ENCODE results near the gene OSBPL5.

Gene OSBPL5

GRCh38 chr11:3134218-3134621, 30.9 kb downstream of the OSBPL5 start:
- TF ChIP-seq SCRT2 (tag by site-specific recombination; IDR thresholded peaks at IDR 0.05) (0 out of 2 replicates have a peak, but pooled peaks have one; percentile 8), ZBTB11 (tag by site-specific recombination; conservative IDR thresholded peaks at IDR 0.05; ENCODE audit: low read depth) (no peak)
- no peaks in the 10 kb centered on the region for H3K4me1 ChIP-seq (ENCODE audit: control insufficient read depth, insufficient read depth, low read length)
- H3K4me3 ChIP-seq (ENCODE audit: low read depth, low read length), result no peak overlapping the region
- no peaks in the 10 kb centered on the region for H3K9me3 ChIP-seq (ENCODE audit: control insufficient read depth, insufficient read depth, low read depth, low read length)
- POLR2A ChIA-PET, result interaction anchor here (0.6 kb wide), 1 partner anchor 29 kb away, joined by 5 read pairs; no protein-coding TSS in a partner anchor
- no peaks in the 10 kb centered on the region for H3K36me3 ChIP-seq (ENCODE audit: control insufficient read depth in 2 of 2, insufficient read depth in 1 of 2, low read length in 2 of 2)
- CTCF ChIA-PET, result interaction anchor here (0.7 kb wide), 1 partner anchor 248 kb away, joined by 3 read pairs; no protein-coding TSS in a partner anchor
- no peak overlapping the region for H3K27ac ChIP-seq (ENCODE audit: extremely low read depth, low read depth, low read length)

- POLR2A ChIA-PET, result no interaction called here
- no peaks in the 10 kb centered on the region for H3K4me1 ChIP-seq (ENCODE audit: control insufficient read depth, insufficient read depth, low read length)
- CTCF ChIA-PET, result interaction anchor here (0.7 kb wide), 1 partner anchor 247 kb away, joined by 3 read pairs; no protein-coding TSS in a partner anchor
- no peak overlapping the region for H3K4me3 ChIP-seq (ENCODE audit: low read depth, low read length)
- TF ChIP-seq ZNF561 (tag by site-specific recombination; IDR thresholded peaks at IDR 0.05; ENCODE audit: borderline replicate concordance) (no peak), ZIC2 (tag by site-specific recombination; IDR thresholded peaks at IDR 0.05) (peak; percentile 38; the same call in 1 of the 2 replicates), SCRT2 (tag by site-specific recombination; IDR thresholded peaks at IDR 0.05) (peak; percentile 83)
- no peaks in the 10 kb centered on the region for H3K36me3 ChIP-seq (ENCODE audit: control insufficient read depth in 2 of 2, insufficient read depth in 1 of 2, low read length in 2 of 2)
- H3K27ac ChIP-seq (ENCODE audit: extremely low read depth, low read depth, low read length), result no peak overlapping the region
- H3K9me3 ChIP-seq (ENCODE audit: control insufficient read depth, insufficient read depth, low read depth, low read length), result no peaks in the 10 kb centered on the region
Measured at GRCh38 chr11:3133261-3134217, 31.6 kb downstream of the OSBPL5 start.

- H3K4me3 ChIP-seq (ENCODE audit: low read depth, low read length), result no peak overlapping the region
- H3K4me1 ChIP-seq (ENCODE audit: control insufficient read depth, insufficient read depth, low read length), result no peaks in the 10 kb centered on the region
- H3K27ac ChIP-seq (ENCODE audit: extremely low read depth, low read depth, low read length), result no peak overlapping the region
- peaks cover 0 to 1% of the 10 kb centered on the region in 2 experiments; a peak in 1 of 3 replicates for H3K36me3 ChIP-seq (ENCODE audit: control insufficient read depth in 2 of 2, insufficient read depth in 1 of 2, low read length in 2 of 2)
- TF ChIP-seq ZNF660 (tag by site-specific recombination; IDR thresholded peaks at IDR 0.05) (no peak), ZNF37A (tag by site-specific recombination; IDR thresholded peaks at IDR 0.05) (no peak), ZNF837 (tag by site-specific recombination; IDR thresholded peaks at IDR 0.05) (no peak), ZNF221 (tag by site-specific recombination; IDR thresholded peaks at IDR 0.05; ENCODE audit: borderline replicate concordance) (no peak), SALL2 (tag by site-specific recombination; IDR thresholded peaks at IDR 0.05; ENCODE audit: borderline replicate concordance) (no peak), AEBP2 (tag by site-specific recombination; IDR thresholded peaks at IDR 0.05; ENCODE audit: borderline replicate concordance) (no peak), ZNF175 (tag by site-specific recombination; IDR thresholded peaks at IDR 0.05) (no peak), SP2 (tag by site-specific recombination; IDR thresholded peaks at IDR 0.05) (no peak), ZBTB10 (tag by site-specific recombination; IDR thresholded peaks at IDR 0.05) (no peak), INSM2 (tag by site-specific recombination; IDR thresholded peaks at IDR 0.05) (no peak), ZNF530 (tag by site-specific recombination; IDR thresholded peaks at IDR 0.05; ENCODE audit: low read depth) (no peak), ZNF629 (tag by site-specific recombination; IDR thresholded peaks at IDR 0.05) (no peak), YY1 (tag by site-specific recombination; IDR thresholded peaks at IDR 0.05) (no peak), ZNF157 (tag by site-specific recombination; IDR thresholded peaks at IDR 0.05) (no peak)
- no peaks in the 10 kb centered on the region for H3K9me3 ChIP-seq (ENCODE audit: control insufficient read depth, insufficient read depth, low read depth, low read length)
- CTCF ChIA-PET, result no interaction called here
- POLR2A ChIA-PET, result no interaction called here
Measured at GRCh38 chr11:3132831-3133260, 32.3 kb downstream of the OSBPL5 start.

Measured in HEK293 (cell line).